HepG2 (cell line): ENCODE results near the gene DEFB113. TPM values are rescaled to one million over a fixed set of nuclear protein-coding genes. Genes with fewer than 3 reads are reported as not detected.

Experiments used
- ATAC-seq: fragments of 200-7000 bp; cut with Tn5 transposase; 3 replicates; pipeline ENCODE4 v1.9.1; 2020; ENCODE audit warnings: mild to moderate bottlenecking, moderate library complexity
- BruUV-seq: library from RNA; stranded (reverse); fragments of 400-500 nt; replicated peaks from 2 replicates; lab custom pipeline; 2021; lab: Mats Ljungman, UMichigan
- CTCF ChIA-PET: fragments of 300-600 bp; formaldehyde crosslinking; extraction: SDS; loops from one replicate; lab custom pipeline; 2021; ENCODE audit warnings: low total read pairs, inconsistent platforms, low intra/inter-chr PET ratio; lab: Yijun Ruan, JAX
- POLR2A ChIA-PET: fragments of 350-600 bp; sonication (Branson Sonifier 250); formaldehyde crosslinking; loops from one replicate; lab custom pipeline; 2020; ENCODE audit warnings: antibody characterized with exemption, inconsistent platforms; lab: Yijun Ruan, JAX
- DNase-seq: peaks from one replicate; pipeline ENCODE4 v3.0.0-alpha.2; 2015; ENCODE audit warnings: low spot score
- FAIRE-seq: peaks from 3 replicates; lab custom pipeline; 2011; peaks lifted over from hg19 to GRCh38; lab: Jason Lieb, UNC
- H2AFZ ChIP-seq: one replicate; pipeline ENCODE4 v1.6.1; 2011; ENCODE audit warnings: low read length, inconsistent platforms
- H3K27ac ChIP-seq: fragments of 300-600 bp; 3 replicates; pipeline ENCODE4 v1.8.0; 2011; ENCODE audit warnings: mixed run types, mild to moderate bottlenecking, mixed read lengths, low read length, inconsistent platforms; ENCODE audit not compliant: insufficient read depth; ENCODE audit errors: extremely low read length
- H3K27me3 ChIP-seq, 2 experiments: fragments of 200-600 bp in 1 of 2; 2 replicates in 1 of 2; 3 replicates in 1 of 2; pipeline versions ENCODE4 v1.6.0 to v1.8.0; 2011; ENCODE audit warnings: low read length in 2 of 2, mild to moderate bottlenecking in 2 of 2, moderate library complexity in 2 of 2, inconsistent platforms in 1 of 2; ENCODE audit not compliant: insufficient read depth in 2 of 2, control insufficient read depth in 1 of 2
- H3K36me3 ChIP-seq, 2 experiments: fragments of 200-600 bp in 1 of 2; replicated peaks in 1 of 2; 2 replicates in 1 of 2; 3 replicates in 1 of 2; pipeline versions ENCODE4 v1.5.1 to v1.8.0; 2011; ENCODE audit warnings: low read length in 2 of 2, inconsistent platforms in 1 of 2; ENCODE audit not compliant: insufficient read depth in 2 of 2, control insufficient read depth in 1 of 2
- H3K4me1 ChIP-seq: 2 replicates; pipeline ENCODE4 v1.5.1; 2012; ENCODE audit warnings: low read length, inconsistent platforms; ENCODE audit not compliant: insufficient read depth
- H3K4me2 ChIP-seq: 2 replicates; pipeline ENCODE4 v1.6.0; 2011; ENCODE audit warnings: low read depth, low read length, inconsistent platforms
- H3K4me3 ChIP-seq, 3 experiments: fragments of 200-600 bp in 1 of 3; sonication (generic), shearing (Covaris generic) in 1 of 3; replicated peaks in 1 of 3; 2 replicates each; pipeline ENCODE4 v1.5.1; 2011 to 2016; ENCODE audit warnings: low read length in 3 of 3, inconsistent platforms in 2 of 3, low read depth in 2 of 3, mild to moderate bottlenecking in 2 of 3, control low read depth in 1 of 3, mixed read lengths in 1 of 3; ENCODE audit not compliant: insufficient read depth in 1 of 3
- H3K79me2 ChIP-seq: one replicate; pipeline ENCODE4 v1.6.1; 2011; ENCODE audit warnings: low read length, inconsistent platforms; ENCODE audit not compliant: insufficient read depth
- H3K9ac ChIP-seq: 2 replicates; pipeline ENCODE4 v1.6.0; 2011; ENCODE audit warnings: mild to moderate bottlenecking, low read depth, low read length, inconsistent platforms; ENCODE audit not compliant: insufficient read depth
- H3K9me3 ChIP-seq: 2 replicates; pipeline ENCODE4 v1.5.1; 2012; ENCODE audit warnings: mild to moderate bottlenecking, low read length
- H4K20me1 ChIP-seq: 2 replicates; pipeline ENCODE4 v1.6.0; 2011; ENCODE audit warnings: inconsistent platforms, mild to moderate bottlenecking, low read length, moderate library complexity; ENCODE audit not compliant: insufficient read depth
- AGO1 ChIP-seq: fragments of 200-400 bp; formaldehyde crosslinking; IDR thresholded peaks from 2 replicates; pipeline ENCODE4 v1.6.1; 2017; ENCODE audit warnings: mild to moderate bottlenecking, low read depth, low read length, moderate library complexity; ENCODE audit not compliant: poor library complexity, severe bottlenecking
- CAMTA2 ChIP-seq: sonication (generic); formaldehyde crosslinking; IDR thresholded peaks from 2 replicates; pipeline ENCODE4 v1.4.0; 2020; ENCODE audit warnings: mild to moderate bottlenecking, missing genetic modification reagents, borderline replicate concordance
- DNMT1 ChIP-seq: sonication (generic); formaldehyde crosslinking; IDR thresholded peaks from 2 replicates; pipeline ENCODE4 v1.5.1; 2020; ENCODE audit warnings: mild to moderate bottlenecking, missing genetic modification reagents
- EZH2 ChIP-seq: conservative IDR thresholded peaks from 2 replicates; pipeline ENCODE4 v1.6.1; 2012; ENCODE audit warnings: mild to moderate bottlenecking, low read depth, low read length, moderate library complexity
- HMG20B ChIP-seq: conservative IDR thresholded peaks from 2 replicates; pipeline ENCODE4 v1.6.1; 2016; ENCODE audit warnings: missing genetic modification reagents, missing compliant biosample characterization
- KDM5A ChIP-seq: fragments of 200-600 bp; sonication (generic); IDR thresholded peaks from 2 replicates; pipeline ENCODE4 v1.7.0; 2018; ENCODE audit warnings: antibody characterized with exemption, mild to moderate bottlenecking, low read length, borderline replicate concordance
- POLR2G ChIP-seq: fragments of 200-400 bp; formaldehyde crosslinking; IDR thresholded peaks from 2 replicates; pipeline ENCODE4 v1.6.1; 2018; ENCODE audit warnings: mild to moderate bottlenecking, low read depth, low read length, moderate library complexity
- ZIK1 ChIP-seq: sonication (generic); formaldehyde crosslinking; IDR thresholded peaks from 2 replicates; pipeline ENCODE4 v1.5.0; 2020; ENCODE audit warnings: mild to moderate bottlenecking, low read depth, missing genetic modification reagents, borderline replicate concordance
- ZNF121 ChIP-seq: sonication (generic); formaldehyde crosslinking; IDR thresholded peaks from 2 replicates; pipeline ENCODE4 v1.5.0; 2020; ENCODE audit warnings: mild to moderate bottlenecking, missing genetic modification reagents
- ZNF124 ChIP-seq: sonication (generic); formaldehyde crosslinking; IDR thresholded peaks from 2 replicates; pipeline ENCODE4 v1.4.0; 2020; ENCODE audit warnings: missing genetic modification reagents
- WGBS: methylation state at CpG from one replicate; pipeline ENCODE4 v1.1.6; 2017; ENCODE audit warnings: low lambda C conversion rate; 5-methylcytosine and 5-hydroxymethylcytosine counted together
- in situ Hi-C: cut with HindIII; loops from 2 replicates; pipeline ENCODE4 v1.10.0; 2017; ENCODE audit warnings: low pct_unique_long_range_greater_than_20kb; ENCODE audit not compliant: extremely low pct_ligation_motif_present
- intact Hi-C: fragments of 100-400 bp; cut with micrococcal nuclease; formaldehyde crosslinking; loops from one replicate; pipeline ENCODE4 v1.10.0; 2022; ENCODE audit not compliant: unreplicated experiment
- polyA plus RNA-seq, 8 experiments: library from polyadenylated mRNA; depleted of rRNA in 3 of 8; stranded (reverse) in 7 of 8; unstranded in 1 of 8; fragments of >200 nt; fragmentation: Illumina TruSeq in 4 of 8; extraction: Trizol in 4 of 8; gene quantifications; 2 replicates each; pipeline versions ENCODE4 v1.2.1 to v1.2.3, GENCODE V29; 2011 to 2016; ENCODE audit warnings: low read depth in 4 of 8, missing spikeins in 1 of 8, mixed read lengths in 1 of 8; ENCODE audit not compliant: insufficient read depth in 1 of 8
- total RNA-seq, 5 experiments: library from RNA; depleted of rRNA; stranded (reverse); fragments of >200 nt; fragmentation: Illumina TruSeq; extraction: Trizol; gene quantifications; 2 replicates each; pipeline ENCODE4 v1.2.3, GENCODE V29; 2016; ENCODE audit warnings: low read depth in 1 of 5
- TF ChIP-seq, protein P1 (sequence below): sonication (generic); formaldehyde crosslinking; IDR thresholded peaks from 2 replicates; pipeline ENCODE4 v1.8.0; 2023; ENCODE audit warnings: mild to moderate bottlenecking, missing genetic modification reagents
- TF ChIP-seq, protein P2 (sequence below): sonication (generic); formaldehyde crosslinking; IDR thresholded peaks from 2 replicates; pipeline ENCODE4 v1.9.0; 2022; ENCODE audit warnings: missing genetic modification reagents, mild to moderate bottlenecking, borderline replicate concordance
- TF ChIP-seq, protein P3 (sequence below): IDR thresholded peaks from 2 replicates; pipeline ENCODE4 v1.6.1; 2016; ENCODE audit warnings: mild to moderate bottlenecking

Gene DEFB113
- total and polyA plus RNA-seq, 2 of the 13 experiments (the other 11 are each of a cell fraction or from before 2014, with no cell fraction given), result not detected

DNA sequence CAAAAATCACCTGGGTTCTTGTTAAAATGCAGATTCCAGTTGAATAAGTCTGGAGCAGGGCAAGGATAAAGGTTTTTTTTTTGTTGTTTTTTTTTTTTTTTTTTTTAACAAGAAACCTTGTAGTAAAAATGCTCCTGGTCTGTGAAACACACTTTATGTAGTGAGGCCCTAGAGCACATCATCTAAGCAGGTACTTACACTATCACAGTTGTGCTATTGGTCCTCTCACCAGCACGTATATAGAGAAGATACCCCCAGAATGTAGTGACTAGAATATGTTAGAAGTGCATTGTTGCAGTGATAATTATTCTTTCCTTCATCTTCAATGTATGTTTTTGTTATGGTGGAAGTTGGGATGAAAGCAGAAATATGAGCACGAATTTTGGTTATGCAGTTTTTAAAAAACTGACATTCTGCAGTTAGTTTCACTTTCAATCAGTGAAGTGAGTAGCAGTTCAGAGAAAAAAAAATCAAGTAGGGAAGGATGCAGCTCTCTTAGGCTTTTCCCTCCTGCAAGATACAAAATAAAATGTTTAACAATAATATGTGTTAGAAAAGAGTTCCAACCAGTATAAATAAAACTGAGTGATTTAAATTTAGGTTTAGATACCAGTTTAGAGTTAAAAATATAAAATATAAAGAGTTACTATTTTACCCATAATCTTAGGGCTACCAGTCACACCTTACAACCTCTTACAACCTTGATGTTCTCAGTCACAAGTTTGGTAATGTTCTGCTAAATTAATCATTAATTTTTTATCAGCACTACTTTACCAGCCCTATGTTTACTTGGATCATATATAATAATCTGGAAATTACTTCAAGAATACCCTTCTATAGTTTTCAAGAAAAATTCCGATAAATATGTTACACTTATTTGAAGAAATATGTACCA is 9.2 kb upstream of the DEFB113 start:
- no TSS peak for BruUV-seq
- H3K4me2 ChIP-seq, result 0 out of 2 replicates have a peak overlapping the region, but pooled peaks have one; percentile 13
- ChIA-PET POLR2A (no interaction called here), CTCF (no interaction called here)
- no peak for TF ChIP-seq DNMT1 (CRISPR knock-in tag)
- no peak overlapping the region for H3K4me3 ChIP-seq
- H3K4me1 ChIP-seq, result no peaks in the 10 kb centered on the region
- H3K27me3 ChIP-seq, result no peaks in the 10 kb centered on the region
- ATAC-seq, result no peak
- intact Hi-C loops (no loop called here), in situ Hi-C loops (no loop called here)
- no peaks in the 10 kb centered on the region for H4K20me1 ChIP-seq
- no peak overlapping the region for H2AFZ ChIP-seq
- DNase-seq, result no peak
- H3K9ac ChIP-seq, result no peak overlapping the region
- H3K27ac ChIP-seq, result no peak overlapping the region
- no peaks in the 10 kb centered on the region for H3K9me3 ChIP-seq
- FAIRE-seq, result no peak
- WGBS, result 2% methylated on average over 3 of the region's 3 CpGs
- no peaks in the 10 kb centered on the region for H3K36me3 ChIP-seq
- H3K79me2 ChIP-seq, result no peaks in the 10 kb centered on the region

DNA sequence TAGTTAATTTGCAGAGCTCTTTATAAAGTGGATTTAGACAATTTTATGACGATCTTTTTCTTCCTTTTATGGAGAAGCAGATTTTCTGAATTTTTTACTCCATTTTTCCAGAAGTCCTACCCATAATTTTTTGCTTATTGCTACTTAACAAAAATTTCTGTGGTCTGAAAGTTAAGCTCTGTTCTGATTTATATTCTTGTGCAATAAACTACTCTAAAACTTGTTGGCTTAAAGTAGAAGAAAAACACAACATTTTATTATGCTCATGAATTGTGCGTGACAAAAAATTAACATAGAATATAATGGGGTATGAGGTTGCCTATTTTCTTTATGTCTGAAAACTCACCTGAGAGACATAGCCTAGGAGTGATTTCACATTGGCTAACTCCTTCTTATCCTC is 2.6 kb downstream of the DEFB113 start:
- FAIRE-seq, result no peak
- H3K9me3 ChIP-seq, result no peaks in the 10 kb centered on the region
- no TSS peak for BruUV-seq
- POLR2A ChIA-PET, result no interaction called here
- no peak for ATAC-seq
- no peaks in the 10 kb centered on the region for H3K79me2 ChIP-seq
- H3K27ac ChIP-seq, result no peak overlapping the region
- CTCF ChIA-PET, result no interaction called here
- in situ Hi-C loops (no loop called here), intact Hi-C loops (no loop called here)
- H3K4me1 ChIP-seq, result no peaks in the 10 kb centered on the region
- DNase-seq, result no peak
- H3K27me3 ChIP-seq, result no peaks in the 10 kb centered on the region
- 9% methylated on average over 2 of the region's 2 CpGs for WGBS
- TF ChIP-seq KDM5A (no peak), AGO1 (no peak), POLR2G (no peak), CAMTA2 (no peak), EZH2 (no peak), ZNF124 (CRISPR knock-in tag) (no peak), ZIK1 (no peak), HMG20B (CRISPR knock-in tag) (no peak), ZNF121 (CRISPR knock-in tag) (no peak)
- TF ChIP-seq, protein P1, sequence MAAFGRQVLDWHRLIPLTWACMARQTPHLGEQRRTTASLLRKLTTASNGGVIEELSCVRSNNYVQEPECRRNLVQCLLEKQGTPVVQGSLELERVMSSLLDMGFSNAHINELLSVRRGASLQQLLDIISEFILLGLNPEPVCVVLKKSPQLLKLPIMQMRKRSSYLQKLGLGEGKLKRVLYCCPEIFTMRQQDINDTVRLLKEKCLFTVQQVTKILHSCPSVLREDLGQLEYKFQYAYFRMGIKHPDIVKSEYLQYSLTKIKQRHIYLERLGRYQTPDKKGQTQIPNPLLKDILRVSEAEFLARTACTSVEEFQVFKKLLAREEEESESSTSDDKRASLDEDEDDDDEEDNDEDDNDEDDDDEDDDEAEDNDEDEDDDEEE (CRISPR knock-in tag), result no peak
- TF ChIP-seq, protein P2, sequence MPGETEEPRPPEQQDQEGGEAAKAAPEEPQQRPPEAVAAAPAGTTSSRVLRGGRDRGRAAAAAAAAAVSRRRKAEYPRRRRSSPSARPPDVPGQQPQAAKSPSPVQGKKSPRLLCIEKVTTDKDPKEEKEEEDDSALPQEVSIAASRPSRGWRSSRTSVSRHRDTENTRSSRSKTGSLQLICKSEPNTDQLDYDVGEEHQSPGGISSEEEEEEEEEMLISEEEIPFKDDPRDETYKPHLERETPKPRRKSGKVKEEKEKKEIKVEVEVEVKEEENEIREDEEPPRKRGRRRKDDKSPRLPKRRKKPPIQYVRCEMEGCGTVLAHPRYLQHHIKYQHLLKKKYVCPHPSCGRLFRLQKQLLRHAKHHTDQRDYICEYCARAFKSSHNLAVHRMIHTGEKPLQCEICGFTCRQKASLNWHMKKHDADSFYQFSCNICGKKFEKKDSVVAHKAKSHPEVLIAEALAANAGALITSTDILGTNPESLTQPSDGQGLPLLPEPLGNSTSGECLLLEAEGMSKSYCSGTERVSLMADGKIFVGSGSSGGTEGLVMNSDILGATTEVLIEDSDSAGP (CRISPR knock-in tag), result no peak
- TF ChIP-seq, protein P3, sequence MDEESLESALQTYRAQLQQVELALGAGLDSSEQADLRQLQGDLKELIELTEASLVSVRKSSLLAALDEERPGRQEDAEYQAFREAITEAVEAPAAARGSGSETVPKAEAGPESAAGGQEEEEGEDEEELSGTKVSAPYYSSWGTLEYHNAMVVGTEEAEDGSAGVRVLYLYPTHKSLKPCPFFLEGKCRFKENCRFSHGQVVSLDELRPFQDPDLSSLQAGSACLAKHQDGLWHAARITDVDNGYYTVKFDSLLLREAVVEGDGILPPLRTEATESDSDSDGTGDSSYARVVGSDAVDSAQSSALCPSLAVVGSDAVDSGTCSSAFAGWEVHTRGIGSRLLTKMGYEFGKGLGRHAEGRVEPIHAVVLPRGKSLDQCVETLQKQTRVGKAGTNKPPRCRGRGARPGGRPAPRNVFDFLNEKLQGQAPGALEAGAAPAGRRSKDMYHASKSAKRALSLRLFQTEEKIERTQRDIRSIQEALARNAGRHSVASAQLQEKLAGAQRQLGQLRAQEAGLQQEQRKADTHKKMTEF (CRISPR knock-in tag), result no peak
- H3K36me3 ChIP-seq, result no peaks in the 10 kb centered on the region
- H3K4me3 ChIP-seq, result no peak overlapping the region
- no peak overlapping the region for H3K4me2 ChIP-seq
- no peaks in the 10 kb centered on the region for H4K20me1 ChIP-seq
- H3K9ac ChIP-seq, result no peak overlapping the region
- no peak overlapping the region for H2AFZ ChIP-seq
